Tibial nerve (tissue), 4 donors: ENCODE data around the gene MDFIC. TPM values are rescaled to one million over a fixed set of nuclear protein-coding genes. Genes with fewer than 3 reads are reported as not detected.

Experiments used
- DNase-seq, 2 donors: peaks; one replicate each; pipeline ENCODE4 v3.0.0-alpha.2; 2019; ENCODE audit warnings: low spot score in 2 of 2
- H3K27ac ChIP-seq, 4 donors: fragments of 200-600 bp; sonication (generic) in 3 of 4; one replicate each; pipeline ENCODE4 v1.5.1; 2017 to 2019; ENCODE audit warnings: mild to moderate bottlenecking in 1 of 4
- H3K27me3 ChIP-seq, 2 donors: fragments of 200-600 bp; sonication (generic) in 1 of 2; one replicate each; pipeline versions ENCODE4 v1.5.1 to v1.6.0; 2017 to 2019
- H3K36me3 ChIP-seq, 3 donors: fragments of 200-600 bp; sonication (generic); one replicate each; pipeline ENCODE4 v1.5.1; 2018 to 2019
- H3K4me1 ChIP-seq, 4 donors: fragments of 200-600 bp; sonication (generic) in 3 of 4; one replicate each; pipeline ENCODE4 v1.5.1; 2017 to 2019
- H3K4me3 ChIP-seq, 4 donors: fragments of 200-600 bp; sonication (generic) in 3 of 4; one replicate each; pipeline ENCODE4 v1.5.1; 2017 to 2019; ENCODE audit warnings: mild to moderate bottlenecking in 1 of 4, moderate library complexity in 1 of 4
- H3K9me3 ChIP-seq, 4 donors: fragments of 200-600 bp; sonication (generic) in 3 of 4; one replicate each; pipeline ENCODE4 v1.5.1; 2017 to 2019
- CTCF ChIP-seq, 5 experiments: fragments of 200-600 bp in 3 of 5; fragments of 450-650 bp in 2 of 5; sonication (generic) in 3 of 5; IDR thresholded peaks; one replicate each; pipeline ENCODE4 v1.5.1; 2016 to 2019; ENCODE audit warnings: antibody characterized with exemption in 5 of 5, mild to moderate bottlenecking in 3 of 5, moderate library complexity in 2 of 5
- EP300 ChIP-seq, 2 donors: sonication (generic); formaldehyde crosslinking; IDR thresholded peaks; one replicate each; pipeline ENCODE4 v1.6.1; 2017; ENCODE audit warnings: antibody characterized with exemption in 2 of 2, mild to moderate bottlenecking in 1 of 2
- POLR2A ChIP-seq, 2 donors: fragments of 450-650 bp; IDR thresholded peaks; one replicate each; pipeline ENCODE4 v1.6.1; 2017; ENCODE audit warnings: antibody characterized with exemption in 2 of 2, mild to moderate bottlenecking in 2 of 2, moderate library complexity in 2 of 2
- WGBS, 2 donors: methylation state at CpG; one replicate each; pipeline ENCODE4 v1.1.5; 2018; 5-methylcytosine and 5-hydroxymethylcytosine counted together
- total RNA-seq, 4 donors: library from RNA; depleted of rRNA; stranded (reverse); fragments of >200 nt; gene quantifications; one replicate each; pipeline ENCODE4 v1.1.0, GENCODE V29; 2016

Gene MDFIC
- total RNA-seq, 4 donors from 2014 or later: 41.2 to 72.2 (median 67.4) TPM

DNA sequence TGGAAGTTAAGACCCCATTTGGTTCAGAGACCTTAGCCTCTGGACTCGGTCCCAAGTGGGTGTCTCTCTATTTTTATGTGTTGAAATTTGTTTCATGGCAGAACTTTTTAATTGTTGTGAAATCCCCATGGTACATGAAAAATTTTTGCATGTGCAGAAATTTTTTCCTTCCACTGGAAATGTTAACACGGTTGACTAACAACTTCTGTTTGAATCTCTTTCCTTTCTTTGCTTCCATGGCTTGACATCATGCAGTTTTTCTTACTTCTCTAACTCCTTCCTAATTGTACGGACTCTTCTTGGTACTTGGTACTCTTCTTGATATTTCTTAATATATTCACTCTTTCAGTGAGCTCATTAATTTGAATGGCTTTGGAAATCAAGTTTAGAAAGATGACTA, 18.3 kb downstream of the MDFIC start:
- H3K27ac ChIP-seq: no peak overlapping the region
- no peak for TF ChIP-seq CTCF (IDR thresholded peaks at IDR 0.05)
- peak in 1 of 2 donors; percentile 40 for TF ChIP-seq EP300 (IDR thresholded peaks at IDR 0.05)
- H3K4me1 ChIP-seq: peaks cover 0 to 70% (median 21%) of the 10 kb centered on the region in 4 donors
- WGBS, 2 donors: 60 to 80% methylated on average over 3 of the region's 3 CpGs
- H3K27me3 ChIP-seq: no peaks in the 10 kb centered on the region
- no peak overlapping the region for H3K4me3 ChIP-seq
- no peaks in the 10 kb centered on the region for H3K9me3 ChIP-seq
- H3K36me3 ChIP-seq: no peaks in the 10 kb centered on the region
- DNase-seq: no peak

GRCh38 chr7:114941692-114942091, 19.8 kb downstream of the MDFIC start:
- peaks cover 0 to 69% (median 18%) of the 10 kb centered on the region in 4 donors for H3K4me1 ChIP-seq
- DNase-seq: no peak
- H3K9me3 ChIP-seq: no peaks in the 10 kb centered on the region
- WGBS, 2 donors: 93 to 96% methylated on average over 5 of the region's 5 CpGs
- H3K36me3 ChIP-seq: no peaks in the 10 kb centered on the region
- no peak for TF ChIP-seq EP300 (IDR thresholded peaks at IDR 0.05)
- no peak for TF ChIP-seq CTCF (IDR thresholded peaks at IDR 0.05)
- no peak for TF ChIP-seq POLR2A (IDR thresholded peaks at IDR 0.05)
- no peak overlapping the region for H3K27ac ChIP-seq
- H3K27me3 ChIP-seq: no peaks in the 10 kb centered on the region
- H3K4me3 ChIP-seq: no peak overlapping the region

GRCh38 chr7:114942446-114943175, 20.7 kb downstream of the MDFIC start:
- 78 to 79% methylated on average over 9 of the region's 9 CpGs for WGBS, 2 donors
- no peaks in the 10 kb centered on the region for H3K36me3 ChIP-seq
- TF ChIP-seq POLR2A (IDR thresholded peaks at IDR 0.05) (no peak), EP300 (IDR thresholded peaks at IDR 0.05) (no peak), CTCF (IDR thresholded peaks at IDR 0.05) (no peak)
- no peak overlapping the region for H3K27ac ChIP-seq
- no peaks in the 10 kb centered on the region for H3K9me3 ChIP-seq
- H3K4me1 ChIP-seq: peaks cover 0 to 63% (median 12%) of the 10 kb centered on the region in 4 donors
- no peaks in the 10 kb centered on the region for H3K27me3 ChIP-seq
- DNase-seq: no peak
- no peak overlapping the region for H3K4me3 ChIP-seq

GRCh38 chr7:114943530-114943929, 21.6 kb downstream of the MDFIC start:
- Histone ChIP-seq H3K27me3 (no peaks in the 10 kb centered on the region), H3K9me3 (no peaks in the 10 kb centered on the region), H3K4me1 (peaks cover 0 to 66% (median 12%) of the 10 kb centered on the region in 4 donors), H3K27ac (peak overlapping the region in 2 of 4 donors; percentile 79 to 80), H3K4me3 (no peak overlapping the region), H3K36me3 (no peaks in the 10 kb centered on the region)
- DNase-seq: no peak
- TF ChIP-seq POLR2A (IDR thresholded peaks at IDR 0.05): no peak
- TF ChIP-seq EP300 (IDR thresholded peaks at IDR 0.05): no peak
- no peak for TF ChIP-seq CTCF (IDR thresholded peaks at IDR 0.05)
- 76 to 93% methylated on average over 1 of the region's 1 CpG for WGBS, 2 donors

DNA sequence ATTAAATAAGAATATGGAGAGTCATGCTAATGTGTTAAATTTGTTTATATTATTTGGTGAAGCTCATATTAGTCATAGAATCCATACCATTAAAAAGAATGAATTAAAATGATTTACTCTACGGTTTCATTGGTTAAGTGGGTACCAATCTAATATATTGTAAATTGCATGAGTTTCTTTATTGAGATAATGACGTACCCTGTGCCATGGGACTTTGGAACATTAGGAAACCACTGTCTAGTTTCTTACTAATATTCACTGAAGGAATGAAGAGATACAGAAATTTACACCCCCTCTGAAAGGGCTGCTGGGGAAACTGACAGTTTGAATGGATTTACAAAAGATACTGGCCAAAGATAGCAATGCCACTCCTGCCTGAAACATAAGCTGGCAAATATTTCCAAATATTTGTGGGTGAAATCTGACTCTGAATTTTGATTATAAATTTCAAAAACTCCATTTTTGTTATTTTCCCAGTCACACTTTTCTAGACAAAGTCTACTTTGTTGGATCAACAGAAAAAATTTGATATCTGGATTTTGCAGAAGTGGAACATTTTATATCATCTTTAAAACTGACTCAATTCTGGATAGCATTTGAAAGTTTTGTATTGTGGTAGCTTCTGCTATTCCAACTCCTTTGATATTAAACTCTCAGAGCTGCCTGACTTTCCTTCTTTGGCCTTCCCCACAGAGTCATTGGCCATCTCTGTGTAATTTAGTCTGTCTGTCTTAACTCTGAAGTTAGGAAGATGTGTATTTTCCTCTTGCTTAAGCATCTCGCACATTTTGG, 22.3 kb downstream of the MDFIC start:
- WGBS, 2 donors: 60 to 62% methylated on average over 3 of the region's 3 CpGs
- H3K4me1 ChIP-seq: peaks cover 0 to 66% (median 12%) of the 10 kb centered on the region in 4 donors
- H3K27me3 ChIP-seq: no peaks in the 10 kb centered on the region
- TF ChIP-seq POLR2A (IDR thresholded peaks at IDR 0.05): no peak
- TF ChIP-seq EP300 (IDR thresholded peaks at IDR 0.05): no peak
- TF ChIP-seq CTCF (IDR thresholded peaks at IDR 0.05): no peak
- no peaks in the 10 kb centered on the region for H3K36me3 ChIP-seq
- H3K9me3 ChIP-seq: no peaks in the 10 kb centered on the region
- no peak for DNase-seq
- peak overlapping the region in 2 of 4 donors; percentile 14 to 44 for H3K4me3 ChIP-seq
- peak overlapping the region; percentile 28 to 80 (median 67) for H3K27ac ChIP-seq
